Measurements from ENCODE around the gene TXNDC12.

DNA sequence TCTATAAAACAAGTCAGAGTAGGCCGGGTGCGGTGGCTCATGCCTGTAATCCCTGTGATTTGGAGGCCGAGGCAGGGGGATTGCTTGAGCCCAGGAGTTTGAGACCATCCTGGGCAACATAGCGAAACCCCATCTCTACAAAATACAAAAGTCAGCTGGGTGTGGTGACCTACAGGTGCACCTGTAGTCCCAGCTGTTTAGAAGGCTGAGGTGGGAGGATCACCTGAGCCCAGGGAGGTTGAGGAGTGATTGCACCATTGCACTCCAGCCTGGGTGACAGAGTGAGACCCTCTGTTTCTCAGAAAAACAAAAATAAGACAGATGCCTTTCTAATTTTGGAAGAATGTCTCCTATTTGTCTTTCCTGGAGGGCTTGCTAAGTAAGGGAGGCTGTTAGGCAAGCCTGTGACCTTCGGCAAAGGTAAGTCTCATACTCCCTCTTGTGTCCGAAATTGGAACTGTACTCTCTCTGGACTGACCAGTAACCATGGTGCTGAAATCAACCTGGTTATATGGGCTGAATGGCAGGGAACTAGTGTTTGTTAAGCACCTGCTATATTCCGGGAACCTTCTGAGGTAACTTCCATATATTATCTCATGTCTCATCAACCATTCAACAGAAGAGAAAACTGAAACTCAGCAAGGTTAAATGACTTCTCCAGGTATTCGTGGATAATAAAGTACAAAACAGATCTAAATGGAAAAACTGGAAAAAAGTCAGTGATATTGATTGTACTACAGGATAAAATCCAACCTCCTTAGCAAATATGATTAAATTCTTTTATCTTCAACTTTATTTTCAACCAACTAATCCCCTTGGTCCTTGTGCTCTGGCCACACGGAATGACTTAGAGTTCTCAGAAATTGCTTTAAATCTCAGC lies 52.7 kb downstream of the TXNDC12 start:
- TF ChIP-seq POLR2A (IDR thresholded peaks at IDR 0.05) (no peak), POLR2AphosphoS5 (IDR thresholded peaks at IDR 0.05) (no peak), EP300 (IDR thresholded peaks at IDR 0.05) (no peak)
- TF ChIP-seq, protein P1, sequence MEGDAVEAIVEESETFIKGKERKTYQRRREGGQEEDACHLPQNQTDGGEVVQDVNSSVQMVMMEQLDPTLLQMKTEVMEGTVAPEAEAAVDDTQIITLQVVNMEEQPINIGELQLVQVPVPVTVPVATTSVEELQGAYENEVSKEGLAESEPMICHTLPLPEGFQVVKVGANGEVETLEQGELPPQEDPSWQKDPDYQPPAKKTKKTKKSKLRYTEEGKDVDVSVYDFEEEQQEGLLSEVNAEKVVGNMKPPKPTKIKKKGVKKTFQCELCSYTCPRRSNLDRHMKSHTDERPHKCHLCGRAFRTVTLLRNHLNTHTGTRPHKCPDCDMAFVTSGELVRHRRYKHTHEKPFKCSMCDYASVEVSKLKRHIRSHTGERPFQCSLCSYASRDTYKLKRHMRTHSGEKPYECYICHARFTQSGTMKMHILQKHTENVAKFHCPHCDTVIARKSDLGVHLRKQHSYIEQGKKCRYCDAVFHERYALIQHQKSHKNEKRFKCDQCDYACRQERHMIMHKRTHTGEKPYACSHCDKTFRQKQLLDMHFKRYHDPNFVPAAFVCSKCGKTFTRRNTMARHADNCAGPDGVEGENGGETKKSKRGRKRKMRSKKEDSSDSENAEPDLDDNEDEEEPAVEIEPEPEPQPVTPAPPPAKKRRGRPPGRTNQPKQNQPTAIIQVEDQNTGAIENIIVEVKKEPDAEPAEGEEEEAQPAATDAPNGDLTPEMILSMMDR (IDR thresholded peaks at IDR 0.05) = peak; percentile 87 to 91
